Glutamatergic neuron (in vitro differentiated cells): ENCODE results near the gene GINS2. TPM values are rescaled to one million over a fixed set of nuclear protein-coding genes. Genes with fewer than 3 reads are reported as not detected.

Experiments
- DNase-seq: peaks from one replicate; pipeline ENCODE4 v3.0.0; 2022
- H3K27ac Mint-ChIP-seq: one replicate; pipeline ENCODE4 v1.8.0; 2020; ENCODE audit warnings: mild to moderate bottlenecking, mixed read lengths, inconsistent platforms; ENCODE audit not compliant: unreplicated experiment
- H3K27me3 Mint-ChIP-seq: one replicate; pipeline ENCODE4 v1.8.0; 2020; ENCODE audit warnings: mild to moderate bottlenecking, moderate library complexity, mixed read lengths, inconsistent platforms; ENCODE audit not compliant: unreplicated experiment
- H3K36me3 Mint-ChIP-seq: one replicate; pipeline ENCODE4 v1.8.0; 2020; ENCODE audit warnings: mild to moderate bottlenecking, mixed read lengths, inconsistent platforms; ENCODE audit not compliant: unreplicated experiment
- H3K4me1 Mint-ChIP-seq: one replicate; pipeline ENCODE4 v1.8.0; 2020; ENCODE audit warnings: mild to moderate bottlenecking, low read depth, mixed read lengths, inconsistent platforms; ENCODE audit not compliant: unreplicated experiment
- H3K4me3 Mint-ChIP-seq: one replicate; pipeline ENCODE4 v1.8.0; 2020; ENCODE audit warnings: mild to moderate bottlenecking, mixed read lengths, inconsistent platforms; ENCODE audit not compliant: unreplicated experiment
- H3K9me3 Mint-ChIP-seq: one replicate; pipeline ENCODE4 v1.8.0; 2020; ENCODE audit warnings: mild to moderate bottlenecking, moderate library complexity, mixed read lengths, inconsistent platforms; ENCODE audit not compliant: unreplicated experiment
- CTCF ChIP-seq: fragments of 200-600 bp; sonication (generic); IDR thresholded peaks from one replicate; pipeline ENCODE4 v1.5.0; 2021; ENCODE audit not compliant: partially characterized antibody, unreplicated experiment
- total RNA-seq: library from RNA; stranded (reverse); fragmentation: NEBNext Ultra II Directional; extraction: Animal tissue kit (Norgen Biotek cat#: 25700); gene quantifications from one replicate; pipeline ENCODE4 v1.2.1, GENCODE V29; 2021; ENCODE audit not compliant: unreplicated experiment

Gene GINS2
- total RNA-seq, 1 donor from 2014 or later: 7.1 TPM

- no peaks in the 10 kb centered on the region for H3K36me3 Mint-ChIP-seq
- no peak for TF ChIP-seq CTCF
- peaks cover 25% of the 10 kb centered on the region for H3K4me1 Mint-ChIP-seq
- H3K4me3 Mint-ChIP-seq: no peak overlapping the region
- no peak for DNase-seq
- H3K27ac Mint-ChIP-seq: peak overlapping the region; percentile 64
- H3K27me3 Mint-ChIP-seq: peaks cover 59% of the 10 kb centered on the region
- peaks cover 62% of the 10 kb centered on the region for H3K9me3 Mint-ChIP-seq
These were observed 24.0 kb downstream of the GINS2 start for GRCh38 chr16:85664580-85665372.

GRCh38 chr16:85663891-85664321, 24.8 kb downstream of the GINS2 start:
- Mint-ChIP-seq H3K4me1 (peaks cover 25% of the 10 kb centered on the region), H3K27ac (no peak overlapping the region), H3K9me3 (peaks cover 63% of the 10 kb centered on the region), H3K36me3 (no peaks in the 10 kb centered on the region), H3K27me3 (peaks cover 55% of the 10 kb centered on the region), H3K4me3 (no peak overlapping the region)
- TF ChIP-seq CTCF: no peak
- no peak for DNase-seq

GRCh38 chr16:85662976-85663830, 25.6 kb downstream of the GINS2 start:
- Mint-ChIP-seq H3K27me3 (peaks cover 53% of the 10 kb centered on the region), H3K4me3 (peak overlapping the region; percentile 42), H3K27ac (peak overlapping the region; percentile 96), H3K36me3 (no peaks in the 10 kb centered on the region), H3K4me1 (peaks cover 25% of the 10 kb centered on the region), H3K9me3 (peaks cover 60% of the 10 kb centered on the region)
- DNase-seq: no peak
- TF ChIP-seq CTCF: no peak

- H3K4me1 Mint-ChIP-seq: peaks cover 29% of the 10 kb centered on the region
These were observed 26.3 kb downstream of the GINS2 start for GRCh38 chr16:85662482-85662812.

More at GRCh38 chr16:85662482-85662812, 26.3 kb downstream of the GINS2 start:
- no peaks in the 10 kb centered on the region for H3K36me3 Mint-ChIP-seq
- peaks cover 51% of the 10 kb centered on the region for H3K27me3 Mint-ChIP-seq
- peak; percentile 78 for DNase-seq
- no peak for TF ChIP-seq CTCF
- peak overlapping the region; percentile 81 for H3K4me3 Mint-ChIP-seq
- H3K27ac Mint-ChIP-seq: peak overlapping the region; percentile 96
- H3K9me3 Mint-ChIP-seq: peaks cover 57% of the 10 kb centered on the region
